GM21723 (cell line): ENCODE results near the gene PTH1R.
A peak's percentile ranks its signal among the peaks of the same experiment; 100 is the strongest.

Experiments used
- ATAC-seq: cut with Tn5 transposase; IDR thresholded peaks from one replicate; pipeline ENCODE4 v1.9.1; 2021; ENCODE audit warnings: mild to moderate bottlenecking, moderate library complexity; ENCODE audit not compliant: unreplicated experiment

The PTH1R gene

DNA sequence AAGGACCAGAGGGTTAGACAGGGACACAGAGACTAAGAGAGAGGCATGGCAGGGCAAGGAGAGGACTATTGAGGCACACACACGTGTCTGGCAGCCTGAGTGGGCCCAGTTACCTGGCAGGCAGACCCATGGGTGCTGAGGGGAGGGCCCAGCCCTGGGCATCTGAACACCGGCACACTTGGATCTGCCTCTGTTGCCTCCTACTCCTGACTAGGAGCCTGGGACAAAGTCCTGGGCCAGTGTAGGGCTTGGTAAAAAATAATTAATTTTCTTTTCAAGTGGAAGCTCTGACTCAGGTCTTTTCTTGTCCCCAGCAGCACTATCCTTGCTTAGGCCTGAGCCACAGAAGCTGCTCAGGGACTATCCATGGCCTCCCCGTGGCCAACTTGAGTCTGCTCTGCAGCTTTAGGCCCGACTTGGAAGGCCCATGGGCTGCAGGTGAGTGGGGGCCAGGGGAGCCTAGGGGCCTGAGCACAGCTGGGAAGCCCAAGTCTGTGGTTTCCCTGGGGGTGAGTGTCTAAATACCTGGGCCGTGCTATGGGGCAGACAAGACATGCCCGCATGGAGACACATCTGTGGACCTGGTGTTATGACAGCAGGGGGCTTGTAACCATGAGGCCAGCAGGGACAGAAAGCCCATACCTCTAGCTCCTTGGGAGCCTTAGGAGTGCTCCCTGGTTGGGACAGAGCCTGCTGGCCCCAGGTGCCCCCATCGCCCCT lies at the start of gene PTH1R:
TSS of gene PTH1R (plus strand) at position 316 of the 720 bp plus-strand sequence. CDS start 5,839 bp downstream, outside the sequence.
- ATAC-seq, result no peak

DNA sequence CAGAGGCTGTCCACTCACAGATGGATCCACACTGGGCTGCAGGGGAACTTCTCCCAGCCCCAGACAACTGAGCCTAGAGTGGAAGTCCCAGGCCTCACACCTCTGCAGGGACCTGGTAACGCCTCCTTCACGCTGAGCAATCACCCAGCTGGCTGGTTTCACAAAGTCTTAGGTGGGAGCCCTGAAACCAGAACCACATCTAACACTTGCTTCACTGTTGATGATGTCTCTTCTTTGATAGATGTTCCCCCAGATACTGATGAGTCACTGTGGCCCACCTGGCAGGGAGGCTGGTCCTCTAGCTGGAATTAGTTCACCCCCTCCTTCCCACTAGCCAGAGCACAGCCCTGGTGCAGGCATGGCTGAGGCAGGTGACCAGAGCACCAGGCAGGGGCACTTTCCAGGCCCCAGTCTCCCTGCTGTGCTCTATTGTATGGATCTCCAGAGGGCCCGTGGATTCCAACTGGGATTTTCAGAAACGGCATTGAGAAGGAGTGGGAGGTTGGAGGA lies 47.8 kb upstream of the PTH1R start:
- ATAC-seq, result peak; percentile 86

DNA sequence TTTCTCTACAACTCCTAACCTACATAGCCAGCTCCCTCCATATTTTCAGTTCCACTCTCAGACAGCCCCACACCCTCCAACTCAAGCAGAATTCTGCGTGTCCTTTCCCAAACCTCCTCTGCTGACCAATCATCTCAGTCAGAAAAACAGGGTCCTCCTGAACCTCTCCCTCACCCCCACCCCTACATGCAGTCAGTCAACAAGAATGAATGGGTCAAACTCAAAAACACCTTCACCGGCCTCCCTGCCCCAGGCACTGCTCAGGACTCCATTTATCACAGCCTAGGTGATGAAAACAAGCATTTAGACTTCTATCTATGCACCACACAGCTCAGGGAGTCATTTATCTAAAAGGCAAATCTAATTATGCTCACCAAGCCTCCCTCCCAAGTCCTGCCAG lies 46.7 kb upstream of the PTH1R start:
- ATAC-seq, result no peak

DNA sequence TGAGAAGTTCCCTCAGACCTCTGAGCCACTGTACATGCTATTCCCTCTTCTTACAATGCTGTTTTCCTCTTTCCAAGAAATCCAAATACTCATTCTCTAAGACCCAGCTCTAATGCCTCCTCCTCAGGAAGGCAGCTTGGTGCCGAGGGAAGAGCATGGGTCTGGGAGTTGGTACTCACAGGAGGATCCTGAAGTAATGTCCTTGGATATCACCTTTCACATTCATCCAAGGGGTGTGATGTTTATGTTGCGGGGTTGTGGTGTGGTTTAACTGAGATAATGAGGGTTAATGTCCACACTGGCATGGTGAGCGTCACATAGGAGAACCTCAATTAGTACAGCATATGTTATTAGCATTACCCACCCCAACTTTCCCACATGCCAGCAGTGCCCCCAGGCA lies 46.2 kb upstream of the PTH1R start:
- no peak for ATAC-seq

DNA sequence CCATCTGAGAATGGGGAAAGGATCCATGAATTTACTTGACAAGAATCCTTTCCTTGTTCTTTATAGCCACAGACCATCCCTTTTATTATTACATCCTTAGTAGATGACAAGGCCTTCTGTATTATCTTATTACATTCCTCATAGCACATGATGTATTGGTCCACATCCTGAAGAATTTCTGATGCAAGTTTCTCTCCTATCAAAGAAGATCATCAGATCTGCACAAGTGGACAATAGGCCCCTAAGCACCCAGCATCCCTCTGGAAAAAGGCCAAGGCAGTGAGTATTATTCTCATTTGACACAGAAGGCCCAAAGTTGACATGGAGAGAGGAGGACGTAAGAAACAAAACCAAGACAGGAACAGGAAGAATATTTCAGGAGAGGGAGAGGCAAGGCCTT lies 45.7 kb upstream of the PTH1R start:
- no peak for ATAC-seq

DNA sequence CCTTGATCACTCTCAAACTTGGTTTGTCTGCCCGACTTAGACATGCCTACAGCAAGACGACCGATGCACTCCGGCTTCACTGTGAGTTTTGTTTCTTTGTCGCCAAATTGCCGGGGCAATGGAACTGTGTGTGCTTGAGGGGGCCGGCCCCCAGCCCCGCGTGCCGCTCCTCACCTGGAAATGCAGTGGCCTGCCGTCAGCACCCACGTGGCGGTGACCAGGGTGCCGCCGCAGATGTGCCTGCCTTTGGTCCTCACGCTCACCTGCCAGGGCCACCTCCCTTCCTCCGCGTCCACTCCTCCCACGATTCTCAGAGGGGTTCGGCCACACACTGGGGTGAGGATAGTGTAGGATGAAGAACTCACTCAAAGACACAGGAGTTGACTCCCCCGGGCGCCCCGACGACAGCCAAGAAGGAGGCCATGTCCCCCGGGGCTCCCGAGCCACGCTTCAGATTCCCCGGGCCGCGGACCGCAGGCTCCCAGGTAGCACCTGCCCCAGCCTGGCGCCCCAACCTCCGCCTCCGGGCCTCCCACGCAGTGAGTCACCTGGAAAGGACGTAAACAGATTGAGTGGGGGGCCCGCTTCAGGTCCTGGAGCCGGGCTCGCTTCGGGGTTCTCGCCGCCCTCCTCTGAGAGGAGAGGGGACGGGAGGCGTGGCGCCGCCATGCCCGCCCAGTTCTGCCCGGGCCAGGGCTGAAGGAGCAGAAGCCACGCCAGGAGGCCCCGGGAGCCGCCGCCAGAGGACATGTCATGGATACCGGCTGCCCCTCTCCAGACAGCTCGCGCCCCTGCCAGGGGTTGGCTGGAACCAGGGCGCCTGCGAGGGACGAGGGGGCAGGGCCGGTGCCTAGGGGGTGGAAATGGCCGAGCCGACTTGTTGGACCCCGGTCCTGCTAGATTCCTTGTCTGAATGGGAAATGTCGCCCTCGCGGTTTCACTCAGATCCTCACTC lies 43.9 kb upstream of the PTH1R start:
- no peak for ATAC-seq

DNA sequence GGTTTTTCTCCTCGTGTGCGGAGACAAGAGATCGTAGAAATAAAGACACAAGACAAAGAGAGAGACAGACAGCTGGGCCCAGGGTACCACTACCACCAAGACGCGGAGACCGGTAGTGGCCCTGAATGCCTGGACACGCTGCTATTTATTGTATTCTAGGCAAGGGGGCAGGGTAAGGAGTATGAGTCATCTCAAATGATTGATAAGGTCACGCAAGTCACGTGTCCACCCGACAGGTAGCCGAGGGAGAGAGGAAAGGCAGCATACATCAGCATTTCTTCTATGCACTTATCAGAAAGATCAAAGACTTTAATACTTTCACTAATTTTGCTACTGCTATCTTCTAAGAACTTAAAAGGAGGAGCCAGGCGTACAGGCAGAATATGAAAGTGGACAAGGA lies 42.5 kb upstream of the PTH1R start:
- no peak for ATAC-seq

DNA sequence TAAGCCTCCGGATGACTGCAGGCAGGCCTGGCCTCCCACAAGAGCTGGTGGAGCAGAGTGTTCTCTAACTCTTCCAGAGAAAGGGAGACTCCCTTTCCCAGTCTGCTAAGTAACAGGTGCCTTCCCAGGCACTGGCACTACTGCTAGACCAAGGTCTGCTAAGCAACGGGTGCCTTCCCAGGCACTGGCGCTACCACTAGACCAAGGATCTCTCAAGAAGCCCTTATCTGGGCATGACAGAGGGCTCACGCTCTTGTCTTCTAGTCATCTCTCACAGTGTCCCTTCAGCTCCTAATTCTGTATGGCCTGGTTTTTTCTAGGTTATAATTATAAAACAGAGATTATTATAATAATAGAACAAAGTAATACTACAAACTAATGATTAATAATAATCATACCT lies 42.0 kb upstream of the PTH1R start:
- ATAC-seq, result no peak

DNA sequence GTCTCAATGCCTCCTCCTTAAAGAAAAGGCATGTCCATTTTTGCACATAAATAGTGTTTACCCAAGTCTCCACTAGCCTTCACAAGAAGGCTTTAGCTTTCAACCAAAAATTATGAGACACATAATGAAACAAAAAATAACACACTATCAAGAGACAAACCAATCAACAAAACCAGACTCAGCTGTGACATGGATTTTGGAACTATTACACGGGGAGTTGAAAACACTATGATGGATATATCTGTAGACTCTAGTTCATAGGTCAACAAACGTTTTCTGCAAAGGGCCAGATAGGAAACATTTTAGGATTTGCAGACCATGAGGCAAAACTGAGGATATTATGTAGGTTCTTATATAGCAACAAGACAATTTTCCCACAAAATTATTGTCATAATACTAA lies 39.2 kb upstream of the PTH1R start:
- no peak for ATAC-seq

DNA sequence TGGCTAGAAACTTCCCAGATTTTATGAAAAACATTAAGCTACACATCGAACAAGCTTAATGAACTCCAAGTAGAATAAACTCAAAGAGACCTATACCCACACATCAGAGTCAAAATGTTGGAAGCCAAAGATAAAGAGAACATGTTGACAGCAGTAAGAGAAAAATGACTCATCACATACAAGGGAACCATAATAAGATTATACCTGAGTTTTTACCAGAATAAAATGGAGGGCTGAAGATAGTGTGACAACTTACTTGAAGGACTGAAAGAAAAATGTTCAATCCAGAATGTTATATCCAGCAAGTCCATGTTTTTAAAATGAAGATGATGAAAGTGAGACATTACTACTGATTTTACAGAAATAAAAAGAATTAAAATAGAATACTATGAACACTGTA lies 37.0 kb upstream of the PTH1R start:
- ATAC-seq, result no peak

DNA sequence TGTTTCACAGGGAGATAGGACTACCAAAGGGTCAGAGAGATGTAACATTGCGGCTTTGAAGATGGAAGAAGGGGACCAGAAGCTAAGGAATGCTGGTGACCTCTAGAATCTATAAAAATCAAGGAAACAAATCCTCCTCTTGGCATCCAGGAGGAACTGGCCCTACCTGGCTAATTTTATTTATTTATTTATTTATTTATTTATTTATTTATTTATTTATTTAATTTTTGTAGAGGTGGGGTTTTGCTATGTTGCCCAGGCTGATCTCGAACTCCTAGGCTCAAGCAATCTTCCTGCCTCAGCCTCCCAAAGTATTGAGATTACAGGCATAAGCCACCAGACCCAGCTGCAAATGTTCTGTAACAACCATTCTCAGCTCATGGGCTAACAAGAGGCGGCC lies 34.0 kb upstream of the PTH1R start:
- no peak for ATAC-seq

DNA sequence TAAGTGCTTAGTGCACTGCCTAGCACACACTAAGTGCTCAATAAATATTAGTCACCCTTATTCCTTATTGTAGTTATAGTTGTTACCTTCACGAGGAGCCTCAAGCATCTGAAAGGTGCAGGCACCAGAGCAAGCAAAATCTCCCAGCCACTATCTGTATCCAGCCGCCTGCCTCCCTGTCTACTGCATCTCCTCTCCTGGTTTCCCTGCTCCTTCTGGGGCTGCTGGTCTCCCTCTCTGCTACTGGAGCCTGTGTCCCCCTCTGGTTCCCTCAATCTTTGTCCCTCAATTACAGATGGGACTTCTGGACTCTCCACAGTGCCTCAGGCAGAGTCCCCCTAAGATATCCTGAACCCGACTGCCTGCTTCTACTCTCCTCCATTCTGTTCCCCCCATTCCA lies 33.1 kb upstream of the PTH1R start:
- ATAC-seq, result no peak

DNA sequence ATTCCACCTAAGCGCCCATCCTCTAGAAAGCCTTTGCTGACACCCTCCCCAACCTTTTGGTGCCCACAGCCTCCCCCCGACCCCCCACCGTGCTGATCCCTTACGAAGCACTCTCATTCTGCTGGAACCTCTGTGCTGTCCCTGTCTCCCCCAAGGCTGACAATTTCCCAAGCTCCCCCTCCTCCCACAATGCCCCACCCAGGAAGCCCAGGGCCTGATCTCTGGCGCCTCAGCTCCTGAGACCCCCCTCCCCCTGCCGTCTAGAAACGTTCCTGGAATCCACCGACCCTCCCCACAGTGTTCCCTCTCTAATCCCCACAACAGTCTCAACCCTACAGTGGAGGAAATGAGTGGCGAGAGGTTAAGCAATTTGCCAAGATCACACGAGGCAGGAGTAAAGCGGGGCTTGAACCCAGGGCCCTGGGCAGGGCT lies 32.6 kb upstream of the PTH1R start:
- ATAC-seq, result no peak

DNA sequence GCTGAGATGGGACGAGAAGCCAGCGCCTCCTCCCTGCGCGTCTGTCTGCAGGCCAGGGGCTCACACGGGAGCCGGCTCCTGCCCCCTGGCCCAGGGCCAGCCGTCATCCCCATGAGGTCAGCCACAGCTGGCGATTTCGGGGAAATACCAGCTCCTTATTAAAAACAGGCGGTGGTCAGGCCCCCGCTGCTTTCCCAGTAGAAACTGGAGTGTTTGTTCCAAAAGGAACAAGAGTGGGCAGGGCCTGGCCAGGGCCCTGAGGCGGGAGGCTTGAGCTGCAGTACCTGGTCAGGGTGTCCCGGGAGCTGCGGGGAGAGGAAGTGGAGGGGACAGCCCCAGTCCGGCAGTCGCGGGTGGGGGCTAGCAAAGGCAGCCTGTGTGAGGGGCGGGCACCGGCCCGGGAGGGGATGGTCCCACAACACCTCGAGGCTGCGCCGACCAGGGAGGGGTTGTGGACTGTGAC lies 32.1 kb upstream of the PTH1R start:
- peak; percentile 68 for ATAC-seq

DNA sequence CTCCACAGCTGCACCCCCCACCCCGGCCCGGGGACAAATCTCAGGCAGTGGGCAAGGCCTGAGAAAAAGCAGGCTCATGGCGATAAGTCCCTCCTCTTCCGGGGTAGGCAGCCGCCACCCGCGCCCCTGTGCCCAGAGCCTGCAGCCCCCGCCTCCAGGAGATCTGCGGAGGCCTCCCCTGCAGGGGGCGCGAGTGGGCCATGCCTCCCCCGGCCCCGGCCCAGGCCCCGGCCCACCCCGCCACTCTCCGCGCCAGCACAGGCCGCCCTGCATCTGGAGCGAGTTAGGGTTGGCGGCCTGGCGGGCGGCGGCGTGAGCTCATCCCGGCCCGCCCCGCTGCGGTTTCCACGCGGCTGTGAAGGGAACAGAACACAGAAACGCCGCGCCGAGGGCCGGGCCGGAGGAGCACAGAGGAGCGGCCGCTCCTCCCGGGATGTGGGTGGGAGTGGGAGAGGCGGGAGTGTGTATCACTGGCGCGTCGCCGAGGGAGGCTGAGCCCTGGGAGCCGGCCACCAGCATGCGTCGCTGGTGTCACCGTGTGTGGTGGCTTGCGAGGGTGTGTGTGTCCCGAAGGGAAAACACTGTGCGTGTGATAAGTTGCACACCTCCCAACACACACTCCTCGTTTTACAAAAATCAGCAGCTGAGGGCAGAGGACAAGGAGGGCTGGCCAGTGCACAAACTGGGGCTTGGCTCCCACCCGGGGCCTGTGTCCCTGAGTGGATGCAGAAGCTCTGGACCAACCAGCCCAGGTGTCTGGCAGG lies 31.5 kb upstream of the PTH1R start:
- peak; percentile 66 for ATAC-seq

DNA sequence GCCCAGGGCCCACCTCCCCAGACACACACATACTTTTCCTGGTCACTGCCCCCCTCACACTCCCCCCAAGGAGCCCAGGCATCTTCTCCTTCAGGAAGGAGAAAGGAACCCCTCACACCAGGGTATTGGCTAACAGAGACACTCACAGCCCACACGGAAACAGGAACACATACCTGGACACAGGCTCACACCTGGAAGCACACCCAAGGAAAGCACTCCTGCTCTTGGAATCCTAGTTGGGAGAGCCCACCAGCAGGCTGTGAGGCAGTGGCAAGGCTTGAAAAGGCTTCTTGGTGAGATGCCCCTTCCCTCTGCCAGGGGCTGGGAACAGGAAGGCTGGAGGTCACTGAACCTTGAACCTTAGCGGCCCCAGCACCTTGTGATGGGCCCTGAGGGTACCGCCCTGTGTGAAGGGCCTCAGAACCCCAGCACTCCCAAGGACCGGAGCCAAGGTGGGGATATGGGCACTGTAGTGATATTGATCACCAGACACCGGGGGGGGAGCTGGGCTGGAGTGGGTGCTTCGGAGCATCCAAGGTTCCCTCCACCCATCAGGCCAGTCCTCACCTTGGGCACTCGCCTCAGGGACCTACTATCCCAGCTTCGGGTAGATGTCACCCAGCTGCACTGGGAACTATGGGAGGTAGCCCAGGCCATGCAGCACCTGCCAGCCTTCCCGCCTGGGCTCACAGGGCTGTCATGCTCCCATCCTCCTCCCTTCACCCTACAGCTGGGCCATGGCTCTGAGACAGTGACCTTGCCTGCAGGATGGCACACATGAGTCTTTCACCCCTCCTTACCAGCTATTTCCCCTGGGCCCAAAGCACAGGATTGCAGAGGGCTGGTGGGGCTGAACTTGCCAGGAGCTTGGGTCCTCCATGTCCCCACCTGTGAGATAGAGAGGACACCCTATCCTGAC lies 30.6 kb upstream of the PTH1R start:
- ATAC-seq, result no peak

DNA sequence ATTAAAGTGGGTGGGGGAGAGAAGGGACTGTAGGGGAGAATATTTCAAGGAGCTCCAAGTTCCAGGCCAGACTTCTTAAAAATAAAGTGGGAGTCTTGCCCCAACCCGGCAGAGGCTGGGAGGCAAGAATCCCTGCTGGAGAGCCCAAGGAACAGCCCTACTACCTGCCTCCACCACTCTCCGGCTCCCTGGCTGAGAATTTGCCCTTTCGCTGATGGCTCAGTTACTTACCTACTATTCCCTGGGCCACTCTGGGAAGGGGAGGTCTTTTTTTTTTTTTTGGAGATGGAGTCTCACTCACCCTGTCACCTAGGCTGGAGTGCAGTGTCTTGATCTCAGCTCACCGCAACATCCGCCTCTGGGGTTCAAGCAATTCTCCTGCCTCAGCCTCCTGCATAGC lies 29.8 kb upstream of the PTH1R start:
- ATAC-seq, result no peak

DNA sequence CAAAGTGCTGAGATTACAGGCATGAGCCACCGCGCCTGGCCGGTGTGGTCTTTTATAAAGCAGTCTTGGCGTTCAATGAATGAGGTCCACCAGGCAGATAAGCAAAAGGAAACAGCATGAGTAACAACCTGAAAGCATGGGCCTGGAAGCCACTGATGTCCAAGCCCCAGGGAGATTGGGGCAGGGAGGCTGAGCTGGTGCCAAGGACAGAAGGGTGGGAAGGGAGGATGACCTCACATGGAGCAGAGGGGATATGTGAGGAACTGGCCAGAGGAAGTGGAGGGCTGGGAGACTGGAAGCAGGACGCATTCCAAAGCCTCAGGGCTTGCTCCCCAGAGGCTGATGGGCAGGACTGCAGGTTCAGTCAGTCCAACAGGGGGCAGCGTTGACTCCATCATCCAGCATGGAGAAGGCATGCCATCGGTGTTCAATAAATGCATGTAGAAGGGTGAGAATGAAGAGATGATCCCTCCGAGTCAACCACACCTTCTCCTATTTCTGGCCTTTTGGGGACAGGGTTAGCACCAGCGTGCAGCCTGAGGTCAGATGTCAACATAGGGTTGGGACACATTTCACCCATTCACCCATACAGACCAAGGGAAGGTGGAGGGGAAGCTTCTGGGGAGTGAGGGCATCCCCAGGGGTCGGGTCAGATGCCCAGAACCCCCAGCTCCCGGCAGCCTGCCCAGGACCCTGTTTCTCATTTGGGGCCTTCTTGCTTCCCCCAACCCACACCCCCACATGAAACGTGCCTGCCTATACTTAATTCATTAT lies 29.1 kb upstream of the PTH1R start:
- ATAC-seq, result no peak

DNA sequence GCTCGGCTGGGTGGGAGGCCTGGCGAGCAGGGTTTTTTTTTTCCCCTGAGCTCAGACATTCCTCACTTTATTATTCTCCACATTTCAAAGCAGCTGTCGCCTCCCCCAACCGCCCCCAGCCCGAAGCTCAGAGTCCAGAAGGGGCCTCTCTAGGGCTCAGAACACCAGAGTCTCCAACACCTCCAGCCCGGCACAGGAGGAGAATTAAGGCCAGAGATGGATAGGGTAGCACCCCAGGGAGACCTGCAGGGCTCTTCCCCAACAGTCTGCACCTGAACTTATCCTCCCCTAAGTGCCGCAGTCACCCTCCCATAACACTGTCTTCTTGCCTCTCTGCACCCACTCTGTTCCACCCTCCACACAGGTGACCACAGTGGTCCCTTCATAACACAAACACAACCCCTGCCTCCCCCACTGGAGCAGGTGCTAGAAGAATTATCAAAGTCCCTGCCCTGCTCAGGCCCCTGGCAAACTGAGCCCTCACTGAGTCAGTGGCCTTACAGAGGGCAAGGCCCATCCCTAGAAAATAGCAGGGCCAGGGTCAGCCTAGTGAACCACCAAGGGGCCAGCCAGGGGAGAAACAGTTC lies 28.4 kb upstream of the PTH1R start:
- no peak for ATAC-seq
